Measurements from ENCODE around the gene ETF1.

The ETF1 gene

DNA sequence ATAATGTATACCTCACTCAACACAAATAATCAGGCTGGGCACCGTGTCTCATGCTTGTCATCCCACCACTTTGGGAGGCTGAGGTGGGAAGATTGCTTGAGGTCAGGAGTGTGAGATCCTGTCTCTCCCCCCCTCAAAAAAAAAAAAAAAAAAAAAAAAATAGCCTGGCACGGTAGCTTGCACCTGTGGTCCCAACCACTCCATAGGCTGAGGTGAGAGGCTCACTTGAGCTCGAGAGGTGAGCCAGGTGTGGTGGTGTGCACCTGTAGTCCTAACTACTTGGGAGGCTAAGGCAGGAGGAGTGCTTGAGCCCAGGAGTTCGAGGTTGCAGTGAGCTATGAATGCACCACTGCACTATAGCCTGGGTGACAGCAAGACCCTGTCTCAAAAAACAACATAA lies 9.6 kb upstream of the ETF1 start:
- TF ChIP-seq CTCF (IDR thresholded peaks at IDR 0.05), result no peak
- Histone ChIP-seq H3K36me3 (peaks cover 34% of the 10 kb centered on the region), H3K4me3 (ENCODE audit: low read depth in 1 of 2, low read length in 1 of 2) (no peak overlapping the region), H3K27me3 (no peaks in the 10 kb centered on the region), H3K9me3 (no peaks in the 10 kb centered on the region), H3K27ac (no peak overlapping the region), H3K4me1 (ENCODE audit: control insufficient read depth in 1 of 2, insufficient read depth in 1 of 2, low read depth in 1 of 2, low read length in 1 of 2) (no peaks in the 10 kb centered on the region)

DNA sequence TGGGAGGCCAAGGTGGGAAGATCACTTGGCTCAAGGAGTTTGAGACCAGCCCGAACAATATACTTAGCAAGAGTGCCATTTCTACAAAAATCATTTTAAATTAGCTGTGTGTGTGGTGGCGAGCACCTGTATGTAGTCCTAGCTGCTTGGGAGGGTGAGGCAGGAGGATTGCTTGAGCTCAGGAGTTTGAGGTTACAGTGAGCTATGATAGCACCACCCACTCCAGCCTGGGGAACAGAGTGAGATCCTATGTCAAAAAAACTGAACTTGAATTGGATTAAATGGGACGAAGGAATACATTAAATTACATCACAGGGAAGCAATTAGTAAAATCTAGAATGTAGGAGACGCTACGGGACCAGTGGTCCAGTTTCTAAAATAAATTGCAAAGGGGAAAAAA lies 6.4 kb upstream of the ETF1 start:
- TF ChIP-seq CTCF (IDR thresholded peaks at IDR 0.05), result no peak
- Histone ChIP-seq H3K9me3 (no peaks in the 10 kb centered on the region), H3K36me3 (peaks cover 8% of the 10 kb centered on the region), H3K4me1 (ENCODE audit: control insufficient read depth in 1 of 2, insufficient read depth in 1 of 2, low read depth in 1 of 2, low read length in 1 of 2) (peaks cover 9 to 20% of the 10 kb centered on the region in 2 experiments), H3K27me3 (no peaks in the 10 kb centered on the region), H3K27ac (no peak overlapping the region), H3K4me3 (ENCODE audit: low read depth in 1 of 2, low read length in 1 of 2) (no peak overlapping the region)

- peaks cover 31 to 42% of the 10 kb centered on the region in 2 experiments for H3K4me1 ChIP-seq (ENCODE audit: control insufficient read depth in 1 of 2, insufficient read depth in 1 of 2, low read depth in 1 of 2, low read length in 1 of 2)
- no peaks in the 10 kb centered on the region for H3K27me3 ChIP-seq
- H3K27ac ChIP-seq, result peak overlapping the region; percentile 43
- H3K4me3 ChIP-seq (ENCODE audit: low read depth in 1 of 2, low read length in 1 of 2), result no peak overlapping the region
- no peak for TF ChIP-seq CTCF (IDR thresholded peaks at IDR 0.05)
- H3K36me3 ChIP-seq, result no peaks in the 10 kb centered on the region
- H3K9me3 ChIP-seq, result no peaks in the 10 kb centered on the region
Observed at GRCh38 chr5:138545919-138546562, 3.0 kb upstream of the ETF1 start.

DNA sequence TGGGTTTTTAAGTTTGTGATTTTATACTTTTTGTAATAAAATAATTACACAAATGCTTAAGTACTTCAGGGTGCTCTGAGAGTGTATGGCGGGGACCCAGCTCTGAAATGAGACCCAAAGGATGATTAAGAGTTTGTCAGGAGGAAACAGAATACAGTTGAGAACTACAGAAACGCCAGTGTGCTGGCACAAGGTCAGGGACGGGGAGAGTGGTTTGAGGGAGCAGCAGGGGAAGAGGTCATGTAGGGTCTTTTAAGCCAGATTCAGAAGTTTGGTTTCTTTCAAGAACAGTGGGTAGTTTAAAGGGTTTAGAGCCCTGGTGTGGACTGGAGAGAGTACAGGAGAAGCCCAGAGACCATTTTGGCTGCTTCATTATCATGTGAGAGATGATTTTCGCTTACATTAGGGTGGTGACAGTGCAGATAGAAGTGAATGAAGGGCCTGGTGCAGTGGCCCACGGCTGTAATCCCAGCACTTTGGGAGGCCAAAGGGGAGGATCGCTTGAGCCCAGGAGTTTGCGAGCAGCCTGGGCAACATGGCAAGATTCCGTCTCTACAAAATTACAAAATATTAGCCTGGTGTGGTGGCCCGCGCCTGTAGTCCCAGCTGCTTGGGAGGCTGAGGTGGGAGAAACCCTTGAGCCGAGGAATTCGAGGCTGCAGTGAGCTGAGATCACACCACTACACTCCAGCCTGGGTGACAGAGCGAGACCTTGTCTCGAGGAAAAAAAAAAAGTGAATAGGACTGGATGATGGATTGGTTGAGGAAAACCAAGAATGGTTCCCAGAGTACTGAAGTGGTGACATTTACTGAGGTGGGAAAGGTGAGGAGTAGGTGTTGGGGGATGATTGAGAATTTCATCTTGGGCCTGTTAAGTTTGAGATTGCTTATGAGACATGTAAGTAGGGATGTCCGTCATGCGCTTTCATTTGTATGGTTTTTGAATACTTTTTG lies 1.4 kb upstream of the ETF1 start:
- H3K27ac ChIP-seq, result peak overlapping the region; percentile 99
- peak overlapping the region; percentile 86 to 95 for H3K4me3 ChIP-seq (ENCODE audit: low read depth in 1 of 2, low read length in 1 of 2)
- H3K36me3 ChIP-seq, result peaks cover 7% of the 10 kb centered on the region
- peaks cover 47 to 57% of the 10 kb centered on the region in 2 experiments for H3K4me1 ChIP-seq (ENCODE audit: control insufficient read depth in 1 of 2, insufficient read depth in 1 of 2, low read depth in 1 of 2, low read length in 1 of 2)
- TF ChIP-seq CTCF (IDR thresholded peaks at IDR 0.05), result no peak
- H3K27me3 ChIP-seq, result no peaks in the 10 kb centered on the region
- H3K9me3 ChIP-seq, result no peaks in the 10 kb centered on the region

- Histone ChIP-seq H3K4me1 (ENCODE audit: control insufficient read depth in 1 of 2, insufficient read depth in 1 of 2, low read depth in 1 of 2, low read length in 1 of 2) (peaks cover 54 to 65% of the 10 kb centered on the region in 2 experiments), H3K27me3 (no peaks in the 10 kb centered on the region), H3K27ac (peak overlapping the region; percentile 99), H3K4me3 (ENCODE audit: low read depth in 1 of 2, low read length in 1 of 2) (peak overlapping the region; percentile 86 to 95), H3K36me3 (peaks cover 7% of the 10 kb centered on the region), H3K9me3 (no peaks in the 10 kb centered on the region)
- TF ChIP-seq CTCF (IDR thresholded peaks at IDR 0.05), result peak; percentile 50
Observed at GRCh38 chr5:138543730-138544104, 681 bp upstream of the ETF1 start.

Measured in neutrophil (primary cell).